HG02642 (cell line): ENCODE results near the gene OMP.

Experiments
- ATAC-seq: cut with Tn5 transposase; IDR thresholded peaks from one replicate; pipeline ENCODE4 v1.9.1; 2021; ENCODE audit warnings: mild to moderate bottlenecking; ENCODE audit not compliant: unreplicated experiment, poor library complexity

The OMP gene

GRCh38 chr11:77068457-77069335 is 33.9 kb upstream of the OMP start:
- ATAC-seq, result no peak

GRCh38 chr11:77069336-77069968 is 33.2 kb upstream of the OMP start:
- no peak for ATAC-seq

GRCh38 chr11:77069969-77070582 is 32.6 kb upstream of the OMP start:
- no peak for ATAC-seq

GRCh38 chr11:77071077-77071476 is 31.6 kb upstream of the OMP start:
- no peak for ATAC-seq

- no peak for ATAC-seq
Observed at GRCh38 chr11:77071671-77072605, 30.7 kb upstream of the OMP start.

- no peak for ATAC-seq
Observed at GRCh38 chr11:77072851-77073327, 29.8 kb upstream of the OMP start.

- no peak for ATAC-seq
Observed at GRCh38 chr11:77073328-77074001, 29.2 kb upstream of the OMP start.

- ATAC-seq, result no peak
Observed at GRCh38 chr11:77074205-77074604, 28.4 kb upstream of the OMP start.

- ATAC-seq, result no peak
Observed at GRCh38 chr11:77074626-77075221, 27.9 kb upstream of the OMP start.

GRCh38 chr11:77075425-77075905 is 27.2 kb upstream of the OMP start:
- ATAC-seq, result no peak

GRCh38 chr11:77079666-77080065 is 23.0 kb upstream of the OMP start:
- no peak for ATAC-seq

GRCh38 chr11:77080643-77081210 is 21.9 kb upstream of the OMP start:
- ATAC-seq, result no peak

GRCh38 chr11:77081381-77081851 is 21.2 kb upstream of the OMP start:
- ATAC-seq, result no peak

GRCh38 chr11:77081976-77082836 is 20.4 kb upstream of the OMP start:
- no peak for ATAC-seq

GRCh38 chr11:77082838-77083565 is 19.6 kb upstream of the OMP start:
- ATAC-seq, result no peak

GRCh38 chr11:77083566-77084245 is 18.9 kb upstream of the OMP start:
- no peak for ATAC-seq
